HG02798 (cell line): Measurements from ENCODE around the gene GRAMD1B.

Experiments
- ATAC-seq: cut with Tn5 transposase; IDR thresholded peaks from one replicate; pipeline ENCODE4 v1.9.1; 2021; ENCODE audit warnings: mild to moderate bottlenecking; ENCODE audit not compliant: unreplicated experiment, poor library complexity

The GRAMD1B gene

GRCh38 chr11:123580557-123581275, 150.6 kb downstream of the GRAMD1B start:
- peak; percentile 87 for ATAC-seq

- no peak for ATAC-seq
Observed at GRCh38 chr11:123581651-123582399, 151.8 kb downstream of the GRAMD1B start.

GRCh38 chr11:123582992-123583504, 153.0 kb downstream of the GRAMD1B start:
- ATAC-seq, result no peak

GRCh38 chr11:123584186-123584585, 154.1 kb downstream of the GRAMD1B start:
- ATAC-seq, result no peak

GRCh38 chr11:123584737-123585136, 154.7 kb downstream of the GRAMD1B start:
- ATAC-seq, result no peak

- no peak for ATAC-seq
Observed at GRCh38 chr11:123585206-123585605, 155.1 kb downstream of the GRAMD1B start.

GRCh38 chr11:123585706-123586105, 155.6 kb downstream of the GRAMD1B start:
- ATAC-seq, result no peak

- no peak for ATAC-seq
Observed at GRCh38 chr11:123586568-123586967, 156.5 kb downstream of the GRAMD1B start.

GRCh38 chr11:123587044-123587443, 157.0 kb downstream of the GRAMD1B start:
- ATAC-seq, result no peak

GRCh38 chr11:123587559-123587958, 157.5 kb downstream of the GRAMD1B start:
- no peak for ATAC-seq

GRCh38 chr11:123588117-123588863, 158.2 kb downstream of the GRAMD1B start:
- ATAC-seq, result no peak

GRCh38 chr11:123588864-123589262, 158.8 kb downstream of the GRAMD1B start:
- ATAC-seq, result no peak

- ATAC-seq, result no peak
Observed at GRCh38 chr11:123590296-123590912, 160.3 kb downstream of the GRAMD1B start.

GRCh38 chr11:123593570-123593969, 163.5 kb downstream of the GRAMD1B start:
- no peak for ATAC-seq

- no peak for ATAC-seq
Observed at GRCh38 chr11:123594188-123594901, 164.3 kb downstream of the GRAMD1B start.

- ATAC-seq, result no peak
Observed at GRCh38 chr11:123594921-123595320, 164.9 kb downstream of the GRAMD1B start.

- no peak for ATAC-seq
Observed at GRCh38 chr11:123597859-123598258, 167.8 kb downstream of the GRAMD1B start.

GRCh38 chr11:123601136-123601535, 171.1 kb downstream of the GRAMD1B start:
- no peak for ATAC-seq

GRCh38 chr11:123601743-123602142, 171.7 kb downstream of the GRAMD1B start:
- ATAC-seq, result no peak

- no peak for ATAC-seq
Observed at GRCh38 chr11:123603666-123604065, 173.6 kb downstream of the GRAMD1B start.
